Measurements from ENCODE around the gene ZMYND19. TPM values are rescaled to one million over a fixed set of nuclear protein-coding genes. Genes with fewer than 3 reads are reported as not detected.

The ZMYND19 gene
- total and polyA plus RNA-seq, 2 of the 4 experiments (the other 2 are of a cell fraction), result 14.3 to 21.4 TPM

GRCh38 chr9:137555179-137555578, 35.1 kb downstream of the ZMYND19 start:
- Histone ChIP-seq H3K79me1 (ENCODE audit: low read depth in 1 of 2, low read length in 2 of 2) (peaks cover 13 to 33% of the 10 kb centered on the region in 2 experiments), H2BK120ac (ENCODE audit: low read depth, low read length) (no peak overlapping the region), H3K9me3 (ENCODE audit: control insufficient read depth, insufficient read depth, low read length) (no peaks in the 10 kb centered on the region), H3K27me3 (ENCODE audit: control insufficient read depth, insufficient read depth, low read length) (no peaks in the 10 kb centered on the region), H2BK5ac (ENCODE audit: low read depth, low read length, poor library complexity, severe bottlenecking) (no peak overlapping the region), H3K36me3 (ENCODE audit: control insufficient read depth, insufficient read depth, low read length) (peaks cover 33% of the 10 kb centered on the region), H3K23ac (ENCODE audit: low read depth, low read length) (no peak overlapping the region), H2BK15ac (ENCODE audit: low read depth, low read length) (no peak overlapping the region), H2AK5ac (ENCODE audit: low read depth, low read length) (no peak overlapping the region), H3K27ac (ENCODE audit: insufficient read depth, low read length) (no peak overlapping the region), H4K91ac (ENCODE audit: insufficient read depth, low read depth, low read length) (no peak overlapping the region), H3K18ac (ENCODE audit: low read depth, low read length) (no peak overlapping the region), H3K4ac (ENCODE audit: low read depth, low read length) (no peak overlapping the region), H3K56ac (ENCODE audit: extremely low read depth, insufficient read depth, low read length) (no peak overlapping the region), H2AK9ac (replicated peaks; ENCODE audit: low read depth, low read length, poor library complexity) (no peak overlapping the region), H4K8ac (ENCODE audit: low read depth in 2 of 2, low read length in 2 of 2) (no peak overlapping the region), H4K20me1 (ENCODE audit: insufficient read depth, low read length) (peaks cover 12% of the 10 kb centered on the region; the same call in 1 of the 2 replicates), H3K9me1 (ENCODE audit: insufficient read depth, low read length) (no peaks in the 10 kb centered on the region), H3K9ac (ENCODE audit: low read depth, low read length) (no peak overlapping the region), H3K4me3 (ENCODE audit: insufficient read depth, low read depth, low read length) (no peak overlapping the region), H3K14ac (replicated peaks; ENCODE audit: low read depth, low read length) (no peak overlapping the region), H3K4me1 (ENCODE audit: control insufficient read depth, insufficient read depth, low read length) (peaks cover 3% of the 10 kb centered on the region; the same call in 1 of the 2 replicates), H3K4me2 (ENCODE audit: low read depth, low read length) (no peak overlapping the region), H4K5ac (ENCODE audit: low read depth, low read length) (no peak overlapping the region), H2BK20ac (ENCODE audit: low read depth, low read length) (no peak overlapping the region), H2AFZ (replicated peaks; ENCODE audit: low read length, poor library complexity) (no peak overlapping the region)
- POLR2A ChIA-PET (ENCODE audit: unreplicated experiment), result no interaction called here
- CTCF ChIA-PET, result no interaction called here
- intact Hi-C loops (cut with micrococcal nuclease) (no loop called here), dilution Hi-C loops (cut with HindIII; ENCODE audit: low sequenced_read_pairs, unreplicated experiment) (no loop called here), in situ Hi-C loops (cut with MboI; ENCODE audit: low sequenced_read_pairs) (no loop called here)
- BruUV-seq (replicated peaks), result no TSS peak
- ATAC-seq (ENCODE audit: low read depth), result no peak
- TF ChIP-seq RAD21 (IDR thresholded peaks at IDR 0.05; ENCODE audit: low read length) (no peak), BHLHE40 (IDR thresholded peaks at IDR 0.05; ENCODE audit: low read depth, low read length) (no peak), MXI1 (IDR thresholded peaks at IDR 0.05; ENCODE audit: borderline replicate concordance, low read depth, low read length) (no peak), RFX5 (IDR thresholded peaks at IDR 0.05; ENCODE audit: low read depth, low read length) (no peak), POLR2A (IDR thresholded peaks at IDR 0.05; ENCODE audit: low read depth, low read length) (no peak), SMC3 (IDR thresholded peaks at IDR 0.05; ENCODE audit: low read depth, low read length) (no peak), NFE2L2 (IDR thresholded peaks at IDR 0.05; ENCODE audit: low read depth, low read length) (no peak), FOS (IDR thresholded peaks at IDR 0.05; ENCODE audit: low read depth, low read length) (no peak), RCOR1 (IDR thresholded peaks at IDR 0.05; ENCODE audit: insufficient replicate concordance, low read length) (no peak), ELK1 (IDR thresholded peaks at IDR 0.05; ENCODE audit: borderline replicate concordance, low read depth, low read length) (no peak), MAFK (IDR thresholded peaks at IDR 0.05; ENCODE audit: low read depth, low read length) (no peak), CEBPB (IDR thresholded peaks at IDR 0.05; ENCODE audit: low read depth, low read length) (no peak), MAZ (IDR thresholded peaks at IDR 0.05; ENCODE audit: borderline replicate concordance, low read depth, low read length) (no peak), USF2 (IDR thresholded peaks at IDR 0.05; ENCODE audit: low read depth, low read length) (no peak), CHD1 (IDR thresholded peaks at IDR 0.05; ENCODE audit: low read depth, low read length) (no peak), CTCF (conservative IDR thresholded peaks at IDR 0.05; ENCODE audit: low read depth, low read length) (no peak)
- no CpG with 5 or more reads among the region's 10 CpGs for WGBS, 2 experiments (ENCODE audit: extremely low coverage in 2 of 2, insufficient read length in 1 of 2)
- DNase-seq, result no peak
